ENCODE data around the gene TDRD6.

TDRD6 gene, protein sequence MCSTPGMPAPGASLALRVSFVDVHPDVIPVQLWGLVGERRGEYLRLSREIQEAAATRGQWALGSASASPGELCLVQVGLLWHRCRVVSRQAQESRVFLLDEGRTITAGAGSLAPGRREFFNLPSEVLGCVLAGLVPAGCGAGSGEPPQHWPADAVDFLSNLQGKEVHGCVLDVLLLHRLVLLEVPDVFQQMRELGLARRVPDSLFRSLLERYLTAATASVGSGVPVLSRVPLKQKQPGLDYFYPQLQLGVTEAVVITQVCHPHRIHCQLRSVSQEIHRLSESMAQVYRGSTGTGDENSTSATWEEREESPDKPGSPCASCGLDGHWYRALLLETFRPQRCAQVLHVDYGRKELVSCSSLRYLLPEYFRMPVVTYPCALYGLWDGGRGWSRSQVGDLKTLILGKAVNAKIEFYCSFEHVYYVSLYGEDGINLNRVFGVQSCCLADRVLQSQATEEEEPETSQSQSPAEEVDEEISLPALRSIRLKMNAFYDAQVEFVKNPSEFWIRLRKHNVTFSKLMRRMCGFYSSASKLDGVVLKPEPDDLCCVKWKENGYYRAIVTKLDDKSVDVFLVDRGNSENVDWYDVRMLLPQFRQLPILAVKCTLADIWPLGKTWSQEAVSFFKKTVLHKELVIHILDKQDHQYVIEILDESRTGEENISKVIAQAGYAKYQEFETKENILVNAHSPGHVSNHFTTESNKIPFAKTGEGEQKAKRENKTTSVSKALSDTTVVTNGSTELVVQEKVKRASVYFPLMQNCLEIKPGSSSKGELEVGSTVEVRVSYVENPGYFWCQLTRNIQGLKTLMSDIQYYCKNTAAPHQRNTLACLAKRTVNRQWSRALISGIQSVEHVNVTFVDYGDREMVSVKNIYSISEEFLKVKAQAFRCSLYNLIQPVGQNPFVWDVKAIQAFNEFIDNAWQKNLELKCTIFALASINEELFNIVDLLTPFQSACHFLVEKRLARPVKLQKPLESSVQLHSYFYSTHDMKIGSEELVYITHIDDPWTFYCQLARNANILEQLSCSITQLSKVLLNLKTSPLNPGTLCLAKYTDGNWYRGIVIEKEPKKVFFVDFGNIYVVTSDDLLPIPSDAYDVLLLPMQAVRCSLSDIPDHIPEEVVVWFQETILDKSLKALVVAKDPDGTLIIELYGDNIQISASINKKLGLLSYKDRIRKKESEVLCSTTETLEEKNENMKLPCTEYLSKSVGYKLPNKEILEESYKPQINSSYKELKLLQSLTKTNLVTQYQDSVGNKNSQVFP (N-terminal part only)

DNA sequence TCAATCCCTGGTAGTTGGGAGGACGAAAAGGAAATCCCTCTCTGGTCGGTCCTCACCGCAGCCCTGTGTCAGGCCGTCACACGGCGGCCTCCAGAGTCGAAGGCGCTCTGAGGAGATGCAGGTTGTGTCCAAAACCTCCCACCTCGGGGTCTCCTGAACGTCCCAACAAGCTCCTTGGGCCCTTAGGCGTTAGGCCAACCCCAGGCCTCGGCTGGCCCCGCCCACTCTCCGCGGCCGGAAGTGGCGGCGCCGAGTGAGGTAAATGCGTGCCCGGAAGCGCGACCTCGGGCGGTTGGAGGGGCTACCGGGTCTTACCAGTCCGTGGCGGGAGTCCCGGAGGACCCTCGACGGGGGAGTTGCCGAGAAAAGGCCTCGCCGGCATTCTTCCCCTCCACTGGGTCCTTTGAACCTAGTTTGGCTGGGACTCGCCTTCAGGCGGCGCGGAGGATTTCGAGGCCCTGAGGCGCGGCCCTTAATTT, at the start of gene TDRD6:
Gene TDRD6 (plus strand): TSS at position 267 of the 479 bp plus-strand sequence. CDS start 244 bp downstream, outside the sequence.
- TF ChIP-seq, protein P1, sequence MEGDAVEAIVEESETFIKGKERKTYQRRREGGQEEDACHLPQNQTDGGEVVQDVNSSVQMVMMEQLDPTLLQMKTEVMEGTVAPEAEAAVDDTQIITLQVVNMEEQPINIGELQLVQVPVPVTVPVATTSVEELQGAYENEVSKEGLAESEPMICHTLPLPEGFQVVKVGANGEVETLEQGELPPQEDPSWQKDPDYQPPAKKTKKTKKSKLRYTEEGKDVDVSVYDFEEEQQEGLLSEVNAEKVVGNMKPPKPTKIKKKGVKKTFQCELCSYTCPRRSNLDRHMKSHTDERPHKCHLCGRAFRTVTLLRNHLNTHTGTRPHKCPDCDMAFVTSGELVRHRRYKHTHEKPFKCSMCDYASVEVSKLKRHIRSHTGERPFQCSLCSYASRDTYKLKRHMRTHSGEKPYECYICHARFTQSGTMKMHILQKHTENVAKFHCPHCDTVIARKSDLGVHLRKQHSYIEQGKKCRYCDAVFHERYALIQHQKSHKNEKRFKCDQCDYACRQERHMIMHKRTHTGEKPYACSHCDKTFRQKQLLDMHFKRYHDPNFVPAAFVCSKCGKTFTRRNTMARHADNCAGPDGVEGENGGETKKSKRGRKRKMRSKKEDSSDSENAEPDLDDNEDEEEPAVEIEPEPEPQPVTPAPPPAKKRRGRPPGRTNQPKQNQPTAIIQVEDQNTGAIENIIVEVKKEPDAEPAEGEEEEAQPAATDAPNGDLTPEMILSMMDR (IDR thresholded peaks at IDR 0.05), result no peak

DNA sequence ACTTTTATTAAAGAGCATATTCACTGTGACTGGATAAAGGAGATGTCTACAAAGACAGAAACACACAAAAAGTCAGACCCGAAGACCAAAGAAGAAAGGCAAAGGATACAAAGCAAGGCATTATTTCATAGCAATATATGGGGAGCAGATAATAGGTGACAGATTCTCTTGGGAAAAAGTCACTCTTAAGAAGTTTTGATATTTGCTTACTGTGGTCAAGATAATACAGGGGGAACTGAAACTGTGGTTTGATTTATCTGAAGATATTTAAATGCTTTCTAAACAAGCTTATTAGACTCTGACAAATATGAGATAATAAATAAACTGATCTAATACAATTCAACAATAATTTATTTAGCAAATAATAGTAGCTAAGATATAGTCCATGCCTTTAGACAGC, 49.8 kb upstream of the TDRD6 start:
- TF ChIP-seq, protein P1 (IDR thresholded peaks at IDR 0.05), result no peak

DNA sequence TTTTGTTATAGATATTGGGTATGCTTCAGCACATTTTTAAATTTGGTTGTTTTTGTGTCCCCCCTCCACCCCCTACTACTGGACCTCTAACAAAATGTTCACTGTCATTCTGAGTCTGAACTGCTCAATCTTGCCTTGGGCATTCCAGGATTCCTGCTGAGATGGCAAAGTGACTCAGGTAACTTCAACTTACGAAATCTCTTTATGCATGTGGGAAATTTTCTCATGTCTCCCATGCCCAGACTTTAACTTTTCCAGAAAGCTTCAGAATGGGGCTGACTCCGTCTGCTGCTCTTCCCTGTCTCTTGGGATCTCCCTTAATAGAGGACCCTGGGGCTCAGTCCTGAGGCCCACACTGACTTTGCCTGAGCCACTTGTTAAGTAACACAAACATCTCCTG, 49.0 kb upstream of the TDRD6 start:
- TF ChIP-seq, protein P1 (IDR thresholded peaks at IDR 0.05), result no peak

DNA sequence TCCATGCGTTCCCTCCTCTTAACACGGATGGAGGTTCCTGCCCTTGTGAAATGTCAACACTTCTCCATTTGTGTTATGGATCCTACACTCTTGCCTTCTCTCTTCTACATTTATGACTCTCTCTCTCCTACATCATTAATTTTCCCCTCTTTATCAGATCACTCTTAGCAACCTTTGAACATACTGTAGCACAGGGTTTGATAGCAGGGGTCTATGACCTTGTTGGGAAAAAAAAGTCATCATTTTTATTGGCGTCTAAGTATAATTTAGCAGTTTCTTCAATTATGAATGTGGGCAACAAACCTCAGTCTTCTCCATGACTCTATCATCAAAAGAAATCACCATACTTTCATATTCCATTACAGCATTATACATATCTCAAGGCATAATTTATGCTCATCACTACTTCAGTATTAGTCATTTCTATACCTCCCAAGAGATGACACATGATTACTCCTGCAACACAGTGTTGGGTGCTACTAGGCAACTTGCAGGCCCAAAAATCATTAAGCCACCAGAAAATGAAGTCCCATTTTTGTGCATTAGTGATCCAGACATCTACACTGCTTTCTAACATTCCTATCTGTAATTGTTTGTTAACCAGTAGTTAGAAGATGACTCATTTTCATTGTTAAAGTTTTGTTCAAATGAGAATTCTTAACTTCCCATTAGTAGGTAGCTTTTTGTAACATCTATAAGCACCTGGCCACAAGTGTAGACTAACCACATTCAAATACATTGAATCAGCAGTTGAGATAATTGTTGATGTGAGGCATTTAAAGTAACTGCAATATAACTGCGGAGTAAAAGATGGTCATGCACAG, 44.5 kb upstream of the TDRD6 start:
- TF ChIP-seq, protein P1 (IDR thresholded peaks at IDR 0.05), result no peak

DNA sequence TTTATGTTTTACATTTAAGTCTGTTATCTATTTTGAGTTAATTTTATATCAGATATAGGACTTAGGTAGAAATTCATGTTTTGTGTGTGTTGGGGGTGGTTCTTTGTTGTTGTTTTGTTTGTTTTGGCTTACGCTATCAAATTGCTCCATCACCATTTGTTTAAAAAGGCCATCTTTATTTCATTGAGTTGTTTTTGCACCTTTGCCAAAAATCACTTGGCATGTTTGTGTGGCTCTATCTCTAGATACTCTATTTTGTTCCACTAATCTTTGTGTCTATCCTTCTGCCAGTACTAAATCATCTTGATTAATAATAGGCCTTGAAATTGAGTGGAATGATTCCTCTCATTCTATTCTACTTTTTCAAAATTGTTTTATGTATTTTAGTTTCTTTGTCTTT, 42.4 kb upstream of the TDRD6 start:
- TF ChIP-seq, protein P1 (IDR thresholded peaks at IDR 0.05), result no peak

DNA sequence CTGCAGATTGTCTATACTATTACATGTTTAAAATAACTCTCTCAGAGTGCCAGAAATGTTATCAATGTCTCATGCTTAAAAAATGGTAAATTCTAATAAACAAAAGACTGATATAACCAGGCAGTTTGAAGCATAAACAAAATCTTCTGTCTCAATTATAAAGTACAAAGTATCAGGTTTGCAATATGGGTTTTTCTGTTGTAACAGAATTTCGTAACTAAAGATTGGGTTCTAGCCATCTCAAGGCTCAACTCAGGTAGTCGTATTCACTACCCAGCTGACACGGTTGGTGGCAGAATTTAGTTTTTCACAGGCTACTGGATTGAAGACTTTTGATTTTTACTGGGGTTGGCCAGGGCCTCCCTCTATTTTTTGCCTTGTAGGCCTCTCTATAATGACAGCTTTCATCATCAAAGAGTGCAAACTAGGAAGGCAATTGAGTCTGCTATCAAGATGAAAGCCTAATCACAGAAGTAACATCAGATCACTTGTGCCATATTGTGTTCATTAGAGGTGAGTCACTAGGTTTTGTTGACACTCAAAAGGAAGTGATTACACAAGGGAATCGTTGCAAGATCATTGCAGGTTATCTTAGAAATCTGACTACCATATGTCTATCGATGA, 38.7 kb upstream of the TDRD6 start:
- TF ChIP-seq, protein P1 (IDR thresholded peaks at IDR 0.05), result no peak

Measured in LNCAP (cell line).